ENCODE measurements around the gene CLEC11A. TPM values are rescaled to one million over a fixed set of nuclear protein-coding genes. Genes with fewer than 3 reads are reported as not detected.
A peak's percentile ranks its signal among the peaks of the same experiment; 100 is the strongest.

CLEC11A gene
- total RNA-seq, 4 donors from 2014 or later, result 2.6 to 11.2 (median 5.1) TPM

GRCh38 chr19:50723735-50724521, 764 bp downstream of the CLEC11A start:
- Histone ChIP-seq H3K36me3 (no peaks in the 10 kb centered on the region), H3K27ac (peak overlapping the region; percentile 65 to 83 (median 72)), H3K9me3 (no peaks in the 10 kb centered on the region), H3K4me1 (peaks cover 3 to 27% (median 20%) of the 10 kb centered on the region in 4 donors), H3K27me3 (peaks cover 58% of the 10 kb centered on the region), H3K4me3 (peak overlapping the region; percentile 26 to 54 (median 44))
- 8% methylated on average over 28 of the region's 31 CpGs; no CpG with 5 or more reads in 1 of the 2 donors for WGBS, 2 donors (ENCODE audit: low coverage in 1 of 2)
- no peak for DNase-seq
- in situ Hi-C loops (cut with MboI; ENCODE audit: low pct_ligation_motif_present in 1 of 4, low pct_unique_long_range_greater_than_20kb in 1 of 4, low sequenced_read_pairs in 3 of 4) (no loop called here), intact Hi-C loops (cut with DNase I; ENCODE audit: low total_unique reads) (no loop called here)
- TF ChIP-seq EP300 (IDR thresholded peaks at IDR 0.05; ENCODE audit: low read depth), result no peak
- TF ChIP-seq, protein P1, sequence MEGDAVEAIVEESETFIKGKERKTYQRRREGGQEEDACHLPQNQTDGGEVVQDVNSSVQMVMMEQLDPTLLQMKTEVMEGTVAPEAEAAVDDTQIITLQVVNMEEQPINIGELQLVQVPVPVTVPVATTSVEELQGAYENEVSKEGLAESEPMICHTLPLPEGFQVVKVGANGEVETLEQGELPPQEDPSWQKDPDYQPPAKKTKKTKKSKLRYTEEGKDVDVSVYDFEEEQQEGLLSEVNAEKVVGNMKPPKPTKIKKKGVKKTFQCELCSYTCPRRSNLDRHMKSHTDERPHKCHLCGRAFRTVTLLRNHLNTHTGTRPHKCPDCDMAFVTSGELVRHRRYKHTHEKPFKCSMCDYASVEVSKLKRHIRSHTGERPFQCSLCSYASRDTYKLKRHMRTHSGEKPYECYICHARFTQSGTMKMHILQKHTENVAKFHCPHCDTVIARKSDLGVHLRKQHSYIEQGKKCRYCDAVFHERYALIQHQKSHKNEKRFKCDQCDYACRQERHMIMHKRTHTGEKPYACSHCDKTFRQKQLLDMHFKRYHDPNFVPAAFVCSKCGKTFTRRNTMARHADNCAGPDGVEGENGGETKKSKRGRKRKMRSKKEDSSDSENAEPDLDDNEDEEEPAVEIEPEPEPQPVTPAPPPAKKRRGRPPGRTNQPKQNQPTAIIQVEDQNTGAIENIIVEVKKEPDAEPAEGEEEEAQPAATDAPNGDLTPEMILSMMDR (IDR thresholded peaks at IDR 0.05), result no peak
- no peak for TF ChIP-seq POLR2A (IDR thresholded peaks at IDR 0.05)
- TF ChIP-seq POLR2AphosphoS5 (IDR thresholded peaks at IDR 0.05), result no peak

DNA sequence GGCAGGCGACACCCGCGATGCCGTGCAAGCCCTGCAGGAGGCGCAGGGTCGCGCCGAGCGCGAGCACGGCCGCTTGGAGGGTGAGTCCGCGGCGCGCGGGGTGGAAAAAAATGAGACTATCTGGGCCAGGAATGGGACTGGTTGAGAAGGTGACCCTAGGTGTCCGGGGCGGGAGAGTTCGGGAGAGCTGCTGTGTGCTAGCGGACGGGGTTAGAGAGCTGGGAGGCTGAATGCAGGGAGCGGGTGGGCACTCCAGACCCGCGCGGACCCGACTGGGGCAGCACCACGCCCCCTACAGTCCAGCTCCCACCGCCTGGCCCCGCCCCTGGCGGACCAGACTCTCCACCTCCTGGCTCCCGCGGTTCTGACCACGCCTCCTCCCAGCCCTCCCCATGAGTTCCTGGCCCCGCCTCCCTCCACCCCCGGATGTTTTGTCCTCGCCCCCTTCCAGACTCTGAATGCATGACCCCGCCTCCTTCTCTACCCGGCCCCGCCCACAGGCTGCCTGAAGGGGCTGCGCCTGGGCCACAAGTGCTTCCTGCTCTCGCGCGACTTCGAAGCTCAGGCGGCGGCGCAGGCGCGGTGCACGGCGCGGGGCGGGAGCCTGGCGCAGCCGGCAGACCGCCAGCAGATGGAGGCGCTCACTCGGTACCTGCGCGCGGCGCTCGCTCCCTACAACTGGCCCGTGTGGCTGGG, 1.5 kb downstream of the CLEC11A start:
- peak; percentile 22 for TF ChIP-seq POLR2A (IDR thresholded peaks at IDR 0.05)
- no peak for TF ChIP-seq EP300 (IDR thresholded peaks at IDR 0.05; ENCODE audit: low read depth)
- peak; percentile 52 to 71 (median 62) for TF ChIP-seq POLR2AphosphoS5 (IDR thresholded peaks at IDR 0.05)
- TF ChIP-seq, protein P1 (IDR thresholded peaks at IDR 0.05), result peak; percentile 54 to 85 (median 69)
- DNase-seq, result peak; percentile 98
- Histone ChIP-seq H3K27ac (peak overlapping the region; percentile 34 to 83 (median 68)), H3K4me3 (peak overlapping the region; percentile 26 to 62 (median 53)), H3K9me3 (no peaks in the 10 kb centered on the region), H3K4me1 (peaks cover 0 to 23% (median 16%) of the 10 kb centered on the region in 4 donors), H3K36me3 (no peaks in the 10 kb centered on the region), H3K27me3 (peaks cover 51% of the 10 kb centered on the region)
- whole genome bisulfite sequencing, 2 donors (ENCODE audit: low coverage in 1 of 2), result 1% methylated on average over 43 of the region's 65 CpGs; no CpG with 5 or more reads in 1 of the 2 donors
- in situ Hi-C loops (cut with MboI; ENCODE audit: low pct_ligation_motif_present in 1 of 4, low pct_unique_long_range_greater_than_20kb in 1 of 4, low sequenced_read_pairs in 3 of 4), result no loop called here
- intact Hi-C loops (cut with DNase I; ENCODE audit: low total_unique reads), result no loop called here

GRCh38 chr19:50725218-50725910, 2.2 kb downstream of the CLEC11A start:
- WGBS, 2 donors (ENCODE audit: low coverage in 1 of 2), result 5% methylated on average over 46 of the region's 52 CpGs; no CpG with 5 or more reads in 1 of the 2 donors
- intact Hi-C loops (cut with DNase I; ENCODE audit: low total_unique reads) (no loop called here), in situ Hi-C loops (cut with MboI; ENCODE audit: low pct_ligation_motif_present in 1 of 4, low pct_unique_long_range_greater_than_20kb in 1 of 4, low sequenced_read_pairs in 3 of 4) (no loop called here)
- Histone ChIP-seq H3K4me1 (peaks cover 0 to 23% (median 16%) of the 10 kb centered on the region in 4 donors), H3K27ac (peak overlapping the region; percentile 34 to 83 (median 64)), H3K36me3 (no peaks in the 10 kb centered on the region), H3K9me3 (no peaks in the 10 kb centered on the region), H3K4me3 (peak overlapping the region; percentile 26 to 62 (median 53)), H3K27me3 (peaks cover 49% of the 10 kb centered on the region)
- DNase-seq, result no peak
- TF ChIP-seq, protein P1 (IDR thresholded peaks at IDR 0.05), result no peak
- no peak for TF ChIP-seq POLR2AphosphoS5 (IDR thresholded peaks at IDR 0.05)
- no peak for TF ChIP-seq EP300 (IDR thresholded peaks at IDR 0.05; ENCODE audit: low read depth)

- in situ Hi-C loops (cut with MboI; ENCODE audit: low pct_ligation_motif_present in 1 of 4, low pct_unique_long_range_greater_than_20kb in 1 of 4, low sequenced_read_pairs in 3 of 4), result no loop called here
- H3K27me3 ChIP-seq, result peaks cover 52% of the 10 kb centered on the region
Observed at GRCh38 chr19:50725911-50726230, 2.7 kb downstream of the CLEC11A start.

More at GRCh38 chr19:50725911-50726230, 2.7 kb downstream of the CLEC11A start:
- DNase-seq, result no peak
- intact Hi-C loops (cut with DNase I; ENCODE audit: low total_unique reads), result no loop called here
- H3K27ac ChIP-seq, result no peak overlapping the region
- TF ChIP-seq, protein P1 (IDR thresholded peaks at IDR 0.05), result no peak
- no peak for TF ChIP-seq POLR2A (IDR thresholded peaks at IDR 0.05)
- TF ChIP-seq EP300 (IDR thresholded peaks at IDR 0.05; ENCODE audit: low read depth), result no peak
- TF ChIP-seq POLR2AphosphoS5 (IDR thresholded peaks at IDR 0.05), result no peak
- 77% methylated on average over 9 of the region's 9 CpGs; no CpG with 5 or more reads in 1 of the 2 donors for WGBS, 2 donors (ENCODE audit: low coverage in 1 of 2)
- H3K9me3 ChIP-seq, result no peaks in the 10 kb centered on the region
- H3K36me3 ChIP-seq, result no peaks in the 10 kb centered on the region
- H3K4me3 ChIP-seq, result peak overlapping the region in 2 of 4 donors; percentile 52 to 54
- H3K4me1 ChIP-seq, result peaks cover 0 to 23% (median 16%) of the 10 kb centered on the region in 4 donors
